Activated CD8-positive, alpha-beta memory T cell treated with anti-CD3 and anti-CD28 coated beads, Interleukin-2, amount 10 ng/mL, durations not matched to agents 7 days and 5 days (primary cell): ENCODE measurements around the gene CDK15. TPM values are rescaled to one million over a fixed set of nuclear protein-coding genes. Genes with fewer than 3 reads are reported as not detected.

Experiments used
- ATAC-seq: fragments of 150-1000 bp; cut with Tn5 transposase; one replicate; pipeline ENCODE4 v1.10.0; 2021; ENCODE audit warnings: moderate library complexity
- CTCF ChIA-PET: fragments of 350-600 bp; sonication (Branson Sonifier 250); formaldehyde crosslinking; loops from one replicate; lab custom pipeline; 2021; ENCODE audit warnings: antibody characterized with exemption; lab: Charles Lee
- DNase-seq: peaks from one replicate; pipeline ENCODE4 v3.0.0-alpha.2; 2020
- H3K27ac Mint-ChIP-seq: one replicate; pipeline ENCODE4 v1.8.0; 2021; ENCODE audit warnings: mild to moderate bottlenecking, mixed read lengths
- H3K27me3 Mint-ChIP-seq: one replicate; pipeline ENCODE4 v1.8.0; 2021; ENCODE audit warnings: mixed read lengths
- H3K36me3 Mint-ChIP-seq: one replicate; pipeline ENCODE4 v1.8.0; 2021; ENCODE audit warnings: mild to moderate bottlenecking, mixed read lengths
- H3K4me1 Mint-ChIP-seq: one replicate; pipeline ENCODE4 v1.8.0; 2021; ENCODE audit warnings: mixed read lengths
- H3K4me3 Mint-ChIP-seq: one replicate; pipeline ENCODE4 v1.8.0; 2021; ENCODE audit warnings: mild to moderate bottlenecking, moderate library complexity, mixed read lengths
- H3K9me3 Mint-ChIP-seq: one replicate; pipeline ENCODE4 v1.8.0; 2022; ENCODE audit warnings: low read depth, mixed read lengths
- total RNA-seq, 2 experiments: library from RNA; stranded (reverse); gene quantifications; one replicate each; pipeline ENCODE4 v1.2.3, GENCODE V29; 2021

Gene CDK15
- total RNA-seq, 2 experiments from 2014 or later = not detected

DNA sequence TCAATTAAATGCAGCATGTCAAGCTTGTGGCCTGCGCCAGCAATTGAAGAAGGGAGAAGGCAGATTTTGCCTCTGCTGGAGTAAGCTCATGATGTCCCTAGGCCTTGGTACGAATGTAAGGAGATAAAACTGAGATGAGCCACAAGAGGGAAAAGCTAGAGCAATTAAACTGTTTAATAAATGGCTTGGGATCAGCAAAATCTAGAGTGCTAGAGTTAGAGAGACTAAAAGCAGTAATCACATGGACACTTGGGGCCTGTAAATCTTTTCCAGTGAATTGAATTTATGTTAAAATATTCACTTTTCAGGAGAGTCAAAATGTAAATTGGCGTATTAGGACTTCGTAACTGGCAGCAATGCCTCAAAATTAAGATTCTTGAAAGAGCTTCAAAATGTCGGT lies 86.2 kb downstream of the CDK15 start:
- CTCF ChIA-PET = interaction anchor here (1.1 to 1.3 kb wide), 2 partner anchors 33 to 696 kb away, joined by 3 read pairs; no protein-coding TSS in a partner anchor
- ATAC-seq (no peak), DNase-seq (no peak)
- Mint-ChIP-seq H3K4me3 (no peak overlapping the region), H3K27me3 (peaks cover 41% of the 10 kb centered on the region), H3K27ac (no peak overlapping the region), H3K9me3 (no peaks in the 10 kb centered on the region), H3K4me1 (no peaks in the 10 kb centered on the region), H3K36me3 (no peaks in the 10 kb centered on the region)

DNA sequence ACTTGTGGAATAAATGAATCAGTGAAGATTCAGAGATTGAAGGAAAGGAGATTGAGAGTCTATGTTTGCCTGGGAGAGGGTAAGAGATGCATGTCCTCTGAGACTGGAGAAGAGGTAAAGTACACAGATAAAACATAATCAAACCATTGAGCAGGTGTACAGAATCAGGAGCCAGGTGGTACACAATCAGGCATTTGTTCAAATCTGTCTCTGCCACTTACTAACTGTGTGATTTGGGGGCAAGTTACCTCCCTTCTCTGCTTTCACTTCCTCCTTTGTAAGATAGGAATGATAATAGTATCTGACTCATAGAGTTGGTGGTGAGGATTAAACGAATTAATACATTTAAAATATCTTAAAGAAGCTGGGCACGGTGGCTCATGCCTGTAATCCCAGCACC lies 94.0 kb downstream of the CDK15 start:
- Mint-ChIP-seq H3K27ac (no peak overlapping the region), H3K36me3 (no peaks in the 10 kb centered on the region), H3K9me3 (no peaks in the 10 kb centered on the region), H3K4me1 (peaks cover 12% of the 10 kb centered on the region), H3K4me3 (no peak overlapping the region), H3K27me3 (peaks cover 33% of the 10 kb centered on the region)
- ATAC-seq (no peak), DNase-seq (no peak)
- CTCF ChIA-PET = no interaction called here

DNA sequence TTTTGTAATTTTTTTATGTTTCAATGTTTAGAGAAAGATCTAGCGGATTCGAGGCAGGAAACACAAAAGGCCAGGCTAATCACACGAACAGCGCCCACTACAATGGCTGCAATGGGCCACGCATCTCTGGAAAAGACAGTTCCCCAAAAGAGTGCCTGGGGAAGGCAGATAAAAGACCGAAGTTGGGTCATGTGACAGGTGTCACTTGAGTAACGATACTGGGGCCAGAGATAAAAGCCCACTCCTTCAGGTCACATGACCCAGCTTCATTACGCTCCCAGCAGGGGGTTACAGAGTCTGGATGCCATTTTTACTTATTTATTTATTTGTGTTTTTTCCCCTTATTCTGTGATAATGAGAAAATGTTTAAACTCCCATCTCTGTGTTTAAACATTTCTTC lies 95.4 kb downstream of the CDK15 start:
- H3K27me3 Mint-ChIP-seq = peaks cover 40% of the 10 kb centered on the region
- peak overlapping the region; percentile 42 for H3K4me3 Mint-ChIP-seq
- ATAC-seq = no peak
- H3K9me3 Mint-ChIP-seq = no peaks in the 10 kb centered on the region
- peaks cover 12% of the 10 kb centered on the region for H3K4me1 Mint-ChIP-seq
- H3K27ac Mint-ChIP-seq = no peak overlapping the region
- no peak for DNase-seq
- no peaks in the 10 kb centered on the region for H3K36me3 Mint-ChIP-seq
- CTCF ChIA-PET = no interaction called here

DNA sequence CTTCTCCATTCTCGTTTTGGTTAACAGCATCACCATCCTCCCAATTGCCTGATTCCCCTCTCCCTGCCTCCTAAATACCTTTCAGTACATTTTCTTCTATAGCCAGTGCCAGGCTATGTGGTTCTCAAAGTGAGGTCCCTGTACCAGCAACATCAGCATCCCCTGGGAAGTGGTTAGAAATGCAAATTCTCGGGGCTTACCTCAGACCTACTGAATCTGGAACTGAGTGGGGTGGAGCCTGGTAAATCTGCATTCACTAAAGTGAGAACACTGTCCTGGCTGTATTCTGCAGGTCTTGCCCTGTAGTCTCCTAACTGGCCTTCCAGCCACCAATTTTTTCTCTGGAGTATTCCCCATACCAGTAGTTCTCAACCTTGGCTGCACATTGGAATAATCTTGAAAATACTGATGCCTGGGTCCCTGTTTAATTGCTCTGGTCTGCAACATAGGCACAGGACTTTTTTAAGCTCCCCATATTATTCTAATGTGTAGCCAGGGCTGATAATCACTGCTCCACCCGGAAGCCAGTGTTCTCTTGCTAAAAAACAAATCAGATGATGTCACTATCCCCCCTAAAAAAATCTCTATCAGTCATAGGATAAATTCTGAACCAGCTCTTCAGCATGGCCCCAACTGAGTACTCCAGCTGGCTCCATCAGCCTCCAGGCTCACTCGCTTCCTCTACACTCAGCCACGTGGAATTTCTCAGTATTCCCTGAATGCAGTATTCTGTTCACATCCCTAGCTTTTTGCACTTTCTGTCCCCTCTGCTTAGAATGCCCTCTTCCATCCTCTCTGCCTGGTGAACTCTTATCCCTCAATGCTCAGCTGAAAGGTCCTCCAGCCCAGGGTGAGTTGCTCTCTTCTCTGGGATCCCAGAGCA lies 98.4 kb downstream of the CDK15 start:
- CTCF ChIA-PET = interaction anchor here (0.7 kb wide), 1 partner anchor 12 kb away, joined by 3 read pairs; no protein-coding TSS in a partner anchor
- Mint-ChIP-seq H3K27me3 (peaks cover 36% of the 10 kb centered on the region), H3K36me3 (no peaks in the 10 kb centered on the region), H3K4me3 (no peak overlapping the region), H3K4me1 (peaks cover 20% of the 10 kb centered on the region), H3K27ac (no peak overlapping the region), H3K9me3 (no peaks in the 10 kb centered on the region)
- DNase-seq (no peak), ATAC-seq (no peak)

DNA sequence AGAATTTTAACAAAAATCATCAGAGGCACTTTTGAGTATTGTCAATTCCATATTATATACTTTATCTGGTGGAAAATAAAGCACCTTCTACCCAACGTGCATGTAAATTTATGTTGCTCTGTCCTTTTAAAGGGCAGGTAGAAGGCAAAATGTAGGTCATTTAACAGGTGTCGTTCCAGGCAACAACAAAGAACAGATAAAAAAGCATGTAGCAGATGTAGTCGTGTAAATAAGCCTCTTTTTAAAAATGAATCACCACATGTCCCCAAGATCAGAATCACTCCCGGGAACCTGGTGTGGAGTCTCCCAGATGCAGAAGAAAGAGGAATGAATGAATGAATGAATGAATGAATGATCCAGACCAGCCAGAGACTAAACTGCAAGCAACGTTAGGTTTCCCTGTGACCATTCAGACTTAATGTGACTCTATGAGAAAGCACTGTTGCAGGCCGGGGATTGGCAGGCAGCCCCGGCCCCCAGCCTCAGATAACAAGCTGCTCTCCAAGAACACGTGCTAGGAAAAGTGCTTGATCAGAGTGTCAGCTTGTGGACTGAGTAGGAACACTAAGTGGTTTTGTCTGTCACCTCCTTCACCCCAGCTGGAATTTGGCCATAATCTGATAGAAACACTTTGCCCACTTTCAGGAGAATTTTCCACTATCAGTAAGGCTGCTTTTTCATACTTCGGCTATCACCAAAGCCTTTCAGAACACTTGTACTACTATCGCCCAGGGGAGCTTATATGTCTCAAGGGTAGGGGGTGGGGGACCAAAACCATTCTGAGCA lies 100.6 kb downstream of the CDK15 start:
- Mint-ChIP-seq H3K36me3 (no peaks in the 10 kb centered on the region), H3K27me3 (peaks cover 26% of the 10 kb centered on the region), H3K4me1 (peaks cover 23% of the 10 kb centered on the region), H3K4me3 (no peak overlapping the region), H3K9me3 (no peaks in the 10 kb centered on the region), H3K27ac (no peak overlapping the region)
- no peak for DNase-seq
- CTCF ChIA-PET = no interaction called here
- ATAC-seq = no peak

DNA sequence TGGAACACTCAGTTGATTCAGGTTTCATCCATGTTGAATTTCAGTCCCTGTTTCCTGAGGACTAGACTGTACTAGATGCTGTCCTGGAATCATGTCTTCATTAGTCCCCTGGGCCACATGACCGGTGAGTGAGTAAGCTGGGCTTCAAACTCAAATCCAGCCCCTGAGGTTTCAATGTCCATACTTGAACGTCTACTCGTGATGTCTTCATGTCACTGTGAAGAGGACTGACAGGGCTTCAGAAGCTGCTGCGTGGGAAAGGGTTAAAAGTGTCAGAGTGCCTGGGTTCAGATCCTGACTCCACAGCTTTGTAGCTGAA lies 101.2 kb downstream of the CDK15 start:
- no peak overlapping the region for H3K27ac Mint-ChIP-seq
- H3K9me3 Mint-ChIP-seq = no peaks in the 10 kb centered on the region
- H3K4me1 Mint-ChIP-seq = peaks cover 23% of the 10 kb centered on the region
- CTCF ChIA-PET = no interaction called here
- ATAC-seq (no peak), DNase-seq (no peak)
- no peaks in the 10 kb centered on the region for H3K36me3 Mint-ChIP-seq
- no peak overlapping the region for H3K4me3 Mint-ChIP-seq
- peaks cover 23% of the 10 kb centered on the region for H3K27me3 Mint-ChIP-seq

DNA sequence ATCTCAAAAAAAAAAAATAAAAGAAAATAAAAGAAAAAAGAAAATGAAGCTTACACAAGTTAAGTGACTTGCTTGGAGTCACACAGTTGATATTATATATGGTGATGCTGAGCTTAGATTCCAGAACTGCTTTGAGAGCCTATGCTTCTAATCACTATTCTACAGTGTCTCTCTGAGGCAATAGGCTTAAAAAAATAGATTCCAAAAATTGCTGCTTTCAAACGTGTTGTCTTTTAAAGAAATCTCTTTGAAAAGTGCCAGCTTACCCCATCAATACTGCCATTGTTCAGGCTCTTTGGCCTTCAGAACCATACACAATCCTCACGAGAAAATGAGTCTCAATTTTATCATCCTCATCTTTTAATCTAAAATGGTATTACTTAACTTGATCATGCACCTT lies 102.6 kb downstream of the CDK15 start:
- H3K4me3 Mint-ChIP-seq = no peak overlapping the region
- no peaks in the 10 kb centered on the region for H3K36me3 Mint-ChIP-seq
- H3K27me3 Mint-ChIP-seq = peaks cover 23% of the 10 kb centered on the region
- no peak overlapping the region for H3K27ac Mint-ChIP-seq
- CTCF ChIA-PET = no interaction called here
- no peak for ATAC-seq
- H3K9me3 Mint-ChIP-seq = no peaks in the 10 kb centered on the region
- peaks cover 23% of the 10 kb centered on the region for H3K4me1 Mint-ChIP-seq
- no peak for DNase-seq

DNA sequence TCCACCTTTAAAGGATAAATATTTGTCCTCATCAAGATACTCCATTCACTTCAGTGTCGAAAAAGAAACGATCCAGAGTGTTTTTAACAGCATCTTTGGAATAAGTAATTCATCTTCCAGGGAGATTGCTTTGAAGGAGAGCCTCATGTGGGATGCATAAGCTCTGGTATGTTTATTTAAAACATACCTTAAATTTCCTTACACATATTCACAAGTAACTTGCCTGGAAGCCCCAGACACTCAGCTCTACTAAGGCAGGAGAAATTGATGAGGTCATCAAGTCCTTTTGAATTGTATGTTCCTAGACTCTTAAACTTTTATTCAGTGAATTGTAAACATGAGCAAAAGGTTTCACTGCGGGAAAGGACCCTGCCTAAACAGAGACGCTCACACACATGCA lies 103.0 kb downstream of the CDK15 start:
- no peaks in the 10 kb centered on the region for H3K9me3 Mint-ChIP-seq
- DNase-seq = no peak
- H3K27me3 Mint-ChIP-seq = peaks cover 21% of the 10 kb centered on the region
- no peak for ATAC-seq
- H3K27ac Mint-ChIP-seq = no peak overlapping the region
- CTCF ChIA-PET = interaction anchor here (1.7 kb wide), 1 partner anchor 49 kb away, joined by 6 read pairs; no protein-coding TSS in a partner anchor
- peaks cover 21% of the 10 kb centered on the region for H3K4me1 Mint-ChIP-seq
- H3K4me3 Mint-ChIP-seq = no peak overlapping the region
- no peaks in the 10 kb centered on the region for H3K36me3 Mint-ChIP-seq

DNA sequence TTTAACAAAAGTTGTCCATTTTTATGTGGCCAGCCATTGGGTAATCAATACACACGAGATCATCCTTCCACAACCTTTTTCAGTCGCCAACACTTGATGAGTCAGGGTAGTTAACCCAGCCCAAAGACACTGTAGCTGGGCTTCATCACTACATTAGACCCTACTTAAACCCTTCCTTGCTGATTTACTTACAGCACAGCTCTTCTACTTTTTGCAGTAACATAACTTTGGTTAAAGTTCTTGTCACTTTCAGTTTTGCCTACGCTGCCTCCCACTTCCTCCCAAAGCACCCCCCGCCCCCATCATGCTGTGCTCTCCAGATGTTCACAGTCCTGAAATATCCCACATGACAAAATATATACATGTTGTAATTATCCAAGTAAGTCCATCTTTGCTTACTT lies 103.6 kb downstream of the CDK15 start:
- Mint-ChIP-seq H3K27ac (peak overlapping the region; percentile 63), H3K4me3 (peak overlapping the region; percentile 60), H3K36me3 (no peaks in the 10 kb centered on the region), H3K27me3 (peaks cover 18% of the 10 kb centered on the region), H3K4me1 (peaks cover 16% of the 10 kb centered on the region), H3K9me3 (no peaks in the 10 kb centered on the region)
- CTCF ChIA-PET = interaction anchor here (1.7 kb wide), 1 partner anchor 50 kb away, joined by 6 read pairs; no protein-coding TSS in a partner anchor
- DNase-seq = peak; percentile 49
- ATAC-seq = peak; percentile 57

DNA sequence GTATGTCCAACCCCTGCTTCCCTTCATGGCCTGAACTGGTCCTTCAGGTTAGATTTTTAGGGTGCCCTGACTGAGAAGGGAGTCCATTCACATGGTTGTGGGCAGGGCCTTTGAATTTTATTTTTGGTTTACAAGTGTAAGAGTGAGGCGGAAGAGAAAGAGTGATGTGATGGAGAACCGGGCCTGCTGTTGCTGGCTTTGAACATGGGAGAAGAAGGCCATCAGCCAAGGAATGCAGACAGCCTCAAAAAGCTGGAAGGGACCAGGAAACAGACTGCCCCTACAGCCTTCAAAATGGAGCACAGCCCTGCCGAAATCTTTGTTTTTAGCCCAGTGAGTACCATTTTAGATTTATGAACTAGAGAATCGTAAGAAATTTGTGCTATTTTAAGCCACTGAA lies 105.0 kb downstream of the CDK15 start:
- peaks cover 10% of the 10 kb centered on the region for H3K27me3 Mint-ChIP-seq
- H3K9me3 Mint-ChIP-seq = no peaks in the 10 kb centered on the region
- no peak overlapping the region for H3K27ac Mint-ChIP-seq
- ATAC-seq (no peak), DNase-seq (no peak)
- CTCF ChIA-PET = no interaction called here
- H3K36me3 Mint-ChIP-seq = no peaks in the 10 kb centered on the region
- no peak overlapping the region for H3K4me3 Mint-ChIP-seq
- H3K4me1 Mint-ChIP-seq = peaks cover 13% of the 10 kb centered on the region

DNA sequence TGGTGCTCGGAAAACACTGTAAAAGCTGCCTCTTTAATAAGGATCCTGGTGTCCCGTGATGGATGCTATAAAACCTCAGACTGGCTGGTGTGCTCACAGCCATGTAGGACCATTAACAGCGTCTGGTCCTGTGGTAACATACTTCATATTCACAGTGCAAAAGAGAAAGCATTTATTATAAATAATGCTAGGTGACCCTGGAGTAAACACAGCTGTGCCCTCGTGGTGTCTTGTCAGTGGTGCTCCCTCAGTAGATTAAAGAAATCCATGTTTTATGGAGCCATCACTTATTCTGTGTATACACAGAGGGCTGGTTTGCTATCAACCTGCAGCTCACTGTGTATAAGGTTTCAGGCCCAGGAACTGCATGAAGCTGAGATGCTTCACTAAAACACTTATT lies 106.9 kb downstream of the CDK15 start:
- no peak overlapping the region for H3K4me3 Mint-ChIP-seq
- no peak overlapping the region for H3K27ac Mint-ChIP-seq
- H3K9me3 Mint-ChIP-seq = no peaks in the 10 kb centered on the region
- H3K36me3 Mint-ChIP-seq = no peaks in the 10 kb centered on the region
- H3K4me1 Mint-ChIP-seq = peaks cover 13% of the 10 kb centered on the region
- ATAC-seq (no peak), DNase-seq (no peak)
- CTCF ChIA-PET = no interaction called here
- H3K27me3 Mint-ChIP-seq = no peaks in the 10 kb centered on the region

DNA sequence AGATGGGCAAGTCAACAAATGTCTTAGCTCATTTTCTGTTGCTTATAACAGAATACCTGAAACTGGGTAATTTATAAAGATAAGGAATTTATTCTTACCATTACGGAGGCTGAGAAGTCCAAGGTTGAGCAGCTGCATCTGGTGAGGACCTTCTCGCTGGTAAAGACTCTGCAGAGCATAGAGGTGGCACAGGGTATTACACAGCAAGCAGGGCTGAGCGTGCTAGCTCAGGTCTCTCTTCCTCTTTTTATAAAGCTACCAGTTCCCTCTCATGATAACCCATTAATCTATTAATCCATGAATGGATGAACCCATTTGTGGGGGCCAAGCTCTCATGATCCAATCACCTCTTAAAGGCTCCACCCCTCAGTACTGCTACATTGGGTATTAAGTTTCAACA lies 109.1 kb downstream of the CDK15 start:
- Mint-ChIP-seq H3K9me3 (no peaks in the 10 kb centered on the region), H3K36me3 (no peaks in the 10 kb centered on the region), H3K4me1 (no peaks in the 10 kb centered on the region), H3K27me3 (no peaks in the 10 kb centered on the region), H3K27ac (no peak overlapping the region), H3K4me3 (no peak overlapping the region)
- DNase-seq (no peak), ATAC-seq (no peak)
- CTCF ChIA-PET = no interaction called here

DNA sequence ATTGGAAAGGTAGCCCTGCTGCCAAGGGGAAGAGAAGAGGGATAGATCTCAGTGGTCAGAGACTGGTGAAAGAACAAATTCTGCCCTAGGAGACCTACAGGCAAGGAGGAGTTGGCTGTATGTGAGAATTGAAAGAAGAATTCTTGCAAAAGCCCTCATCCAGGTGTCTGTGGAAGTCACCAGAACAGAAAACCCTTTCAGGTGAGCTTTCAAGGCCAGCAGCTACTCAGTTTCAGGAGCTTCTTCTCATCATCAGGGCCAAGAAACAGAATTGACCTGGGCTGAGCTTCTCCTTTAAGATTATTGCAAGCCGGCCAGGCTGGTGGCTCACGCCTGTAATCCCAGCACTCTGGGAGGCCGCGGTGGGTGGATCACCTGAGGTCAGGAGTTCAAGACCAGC lies 110.2 kb downstream of the CDK15 start:
- ATAC-seq (no peak), DNase-seq (no peak)
- Mint-ChIP-seq H3K27me3 (peaks cover 3% of the 10 kb centered on the region), H3K4me3 (no peak overlapping the region), H3K9me3 (no peaks in the 10 kb centered on the region), H3K27ac (no peak overlapping the region), H3K36me3 (no peaks in the 10 kb centered on the region), H3K4me1 (no peaks in the 10 kb centered on the region)
- CTCF ChIA-PET = interaction anchor here (0.6 kb wide), 1 partner anchor 11 kb away, joined by 3 read pairs; no protein-coding TSS in a partner anchor
